ENCODE results near the gene CACTIN. TPM values are rescaled to one million over a fixed set of nuclear protein-coding genes. Genes with fewer than 3 reads are reported as not detected.

CACTIN gene
- polyA plus RNA-seq, 1 donor, result 18.9 TPM

- no peak for DNase-seq (ENCODE audit: low read depth)
Observed at GRCh38 chr19:3609779-3610719, 16.5 kb downstream of the CACTIN start.

- DNase-seq (ENCODE audit: low read depth), result no peak
Observed at GRCh38 chr19:3608750-3609322, 17.8 kb downstream of the CACTIN start.

GRCh38 chr19:3608079-3608641 is 18.4 kb downstream of the CACTIN start:
- DNase-seq (ENCODE audit: low read depth), result no peak

GRCh38 chr19:3607303-3608078 is 19.1 kb downstream of the CACTIN start:
- DNase-seq (ENCODE audit: low read depth), result no peak

- no peak for DNase-seq (ENCODE audit: low read depth)
Observed at GRCh38 chr19:3606690-3607289, 19.8 kb downstream of the CACTIN start, which contains the start of gene TBXA2R. Gene TBXA2R, minus strand, starts transcription at chr19:3606875. Its CDS starts 6,241 bp downstream, at chr19:3600634.

- no peak for DNase-seq (ENCODE audit: low read depth)
Observed at GRCh38 chr19:3606174-3606689, 20.4 kb downstream of the CACTIN start.

GRCh38 chr19:3605770-3606169 is 20.8 kb downstream of the CACTIN start:
- no peak for DNase-seq (ENCODE audit: low read depth)

GRCh38 chr19:3605361-3605760 is 21.2 kb downstream of the CACTIN start:
- DNase-seq (ENCODE audit: low read depth), result no peak

GRCh38 chr19:3604987-3605343 is 21.6 kb downstream of the CACTIN start:
- no peak for DNase-seq (ENCODE audit: low read depth)

- no peak for DNase-seq (ENCODE audit: low read depth)
Observed at GRCh38 chr19:3604227-3604986, 22.2 kb downstream of the CACTIN start.

- DNase-seq (ENCODE audit: low read depth), result no peak
Observed at GRCh38 chr19:3603121-3603811, 23.3 kb downstream of the CACTIN start.

- DNase-seq (ENCODE audit: low read depth), result no peak
Observed at GRCh38 chr19:3601021-3601420, 25.6 kb downstream of the CACTIN start.

- DNase-seq (ENCODE audit: low read depth), result no peak
Observed at GRCh38 chr19:3599776-3600187, 26.8 kb downstream of the CACTIN start.

- no peak for DNase-seq (ENCODE audit: low read depth)
Observed at GRCh38 chr19:3595521-3596061, 31.0 kb downstream of the CACTIN start.

- DNase-seq (ENCODE audit: low read depth), result no peak
Observed at GRCh38 chr19:3593156-3593555, 33.4 kb downstream of the CACTIN start.

GRCh38 chr19:3591876-3592613 is 34.5 kb downstream of the CACTIN start:
- DNase-seq (ENCODE audit: low read depth), result no peak

GRCh38 chr19:3590991-3591659 is 35.5 kb downstream of the CACTIN start:
- DNase-seq (ENCODE audit: low read depth), result no peak

GRCh38 chr19:3589949-3590348 is 36.6 kb downstream of the CACTIN start:
- no peak for DNase-seq (ENCODE audit: low read depth)

Measured in forelimb muscle (tissue), 1 donor.